Muscle of leg (tissue), 11 donors: ENCODE results near the gene CWC15. TPM values are rescaled to one million over a fixed set of nuclear protein-coding genes. Genes with fewer than 3 reads are reported as not detected.
A peak's percentile ranks its signal among the peaks of the same experiment; 100 is the strongest.

Source experiments
- DNase-seq: peaks from one replicate; pipeline ENCODE4 v3.0.0; 2013
- H3K27ac ChIP-seq: one replicate; pipeline ENCODE4 v1.5.1; 2013; ENCODE audit warnings: mild to moderate bottlenecking, low read length, control low read depth
- H3K27me3 ChIP-seq: one replicate; pipeline ENCODE4 v1.6.1; 2013; ENCODE audit warnings: low read length; ENCODE audit not compliant: control insufficient read depth, insufficient read depth
- H3K36me3 ChIP-seq: one replicate; pipeline ENCODE4 v1.6.1; 2013; ENCODE audit warnings: low read length; ENCODE audit not compliant: control insufficient read depth, insufficient read depth
- H3K4me1 ChIP-seq: one replicate; pipeline ENCODE4 v1.6.1; 2013; ENCODE audit warnings: low read length; ENCODE audit not compliant: control insufficient read depth, insufficient read depth
- H3K4me3 ChIP-seq: one replicate; pipeline ENCODE4 v1.5.1; 2013; ENCODE audit warnings: low read length, control low read depth
- H3K9me3 ChIP-seq: replicated peaks from 2 replicates; pipeline ENCODE4 v1.6.1; 2013; ENCODE audit warnings: low read depth, low read length; ENCODE audit not compliant: control insufficient read depth
- WGBS: methylation state at CpG from one replicate; pipeline ENCODE4 v1.1.5; 2013; ENCODE audit warnings: missing lambda C conversion rate; ENCODE audit not compliant: insufficient coverage; 5-methylcytosine and 5-hydroxymethylcytosine counted together
- polyA plus RNA-seq, 8 donors: library from polyadenylated mRNA; unstranded; fragments of 120-200 nt; gene quantifications; one replicate each; pipeline versions ENCODE4 v1.2.1 to v1.2.3, GENCODE V29; 2013; ENCODE audit warnings: inconsistent platforms in 1 of 8, low replicate concordance in 1 of 8; ENCODE audit not compliant: insufficient read length in 8 of 8, insufficient read depth in 1 of 8
- total RNA-seq: library from RNA; stranded (reverse); fragments of 120-200 nt; gene quantifications from one replicate; pipeline ENCODE4 v1.2.4, GENCODE V29; 2013

CWC15 gene
- total and polyA plus RNA-seq, 9 donors: 64.3 to 95.3 (median 80.1) TPM

DNA sequence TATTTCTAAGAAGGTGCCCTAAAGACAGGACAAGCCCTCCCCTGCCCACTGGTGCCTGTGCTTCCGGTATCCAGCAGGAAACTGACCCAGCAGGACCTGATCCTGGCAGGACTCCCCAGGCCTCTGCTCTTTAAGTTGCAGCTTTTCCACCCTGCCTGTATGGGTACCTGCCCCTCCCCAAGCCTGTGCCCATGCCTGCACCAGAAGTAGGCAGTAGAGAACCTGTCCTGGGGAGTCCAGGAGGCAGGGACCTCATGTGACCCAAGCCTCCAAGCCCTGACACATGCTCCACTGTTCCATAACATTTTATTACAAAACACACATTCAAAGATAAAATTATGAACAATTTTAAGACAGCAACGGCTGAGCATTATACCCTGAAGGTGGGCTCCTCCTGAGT is 14.2 kb downstream of the CWC15 start:
- peaks cover 2% of the 10 kb centered on the region for H3K4me1 ChIP-seq
- H3K4me3 ChIP-seq: no peak overlapping the region
- H3K27me3 ChIP-seq: no peaks in the 10 kb centered on the region
- H3K27ac ChIP-seq: no peak overlapping the region
- no peaks in the 10 kb centered on the region for H3K9me3 ChIP-seq
- no peak for DNase-seq
- WGBS: 100% methylated on average over 1 of the region's 2 CpGs
- H3K36me3 ChIP-seq: peaks cover 25% of the 10 kb centered on the region

DNA sequence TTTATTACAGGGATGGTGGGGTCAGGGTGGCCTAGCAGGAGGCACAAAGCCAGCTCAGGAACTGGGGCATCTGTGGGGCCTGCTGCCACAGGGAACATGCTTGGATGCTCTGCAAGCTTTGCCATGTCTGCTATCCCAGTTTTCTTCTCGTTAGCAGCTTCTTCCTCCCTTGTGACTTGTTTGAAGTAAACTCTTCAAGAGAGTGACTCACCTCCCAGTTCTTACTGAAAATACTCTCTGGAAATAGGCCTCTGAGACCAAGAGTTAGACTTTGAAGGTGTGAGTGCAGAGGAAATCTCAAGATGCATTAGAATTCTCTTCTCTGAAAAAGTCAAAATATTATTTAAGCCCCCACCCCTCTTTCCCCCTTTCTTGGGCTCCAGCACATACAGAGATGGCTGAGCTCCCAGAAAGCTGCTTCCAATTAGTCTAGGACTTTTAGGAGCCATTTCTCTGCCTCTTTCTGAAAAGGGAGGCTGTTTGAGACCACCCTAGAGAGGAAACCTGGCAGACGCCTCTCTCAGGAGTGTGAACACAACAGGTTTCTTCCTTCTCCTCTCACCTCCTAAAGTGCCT is 15.1 kb downstream of the CWC15 start:
- Histone ChIP-seq H3K4me1 (peaks cover 2% of the 10 kb centered on the region), H3K27me3 (no peaks in the 10 kb centered on the region), H3K36me3 (peaks cover 23% of the 10 kb centered on the region), H3K9me3 (no peaks in the 10 kb centered on the region), H3K4me3 (no peak overlapping the region), H3K27ac (no peak overlapping the region)
- peak; percentile 77 for DNase-seq
- no CpG with 5 or more reads among the region's 2 CpGs for WGBS

DNA sequence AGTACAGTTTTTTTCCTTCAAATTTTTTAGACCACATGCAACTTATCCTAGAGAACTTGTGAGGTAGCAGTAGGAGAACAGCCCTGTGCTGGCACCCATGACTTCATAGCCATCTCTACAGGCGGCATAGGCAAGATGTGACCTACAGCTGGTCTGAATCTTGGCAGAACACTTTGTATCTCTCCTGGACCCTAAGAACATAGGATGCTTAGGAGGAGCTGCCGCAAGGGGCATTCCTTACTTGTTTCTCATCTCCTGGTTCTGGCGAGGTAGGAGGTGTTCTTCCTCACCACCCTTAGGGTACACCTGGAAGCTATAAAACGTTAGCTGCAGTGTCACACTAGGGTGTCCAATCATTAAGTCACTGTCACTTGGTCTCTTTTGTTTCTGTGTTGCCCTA is 16.4 kb downstream of the CWC15 start:
- Histone ChIP-seq H3K9me3 (no peaks in the 10 kb centered on the region), H3K36me3 (peaks cover 19% of the 10 kb centered on the region), H3K27me3 (no peaks in the 10 kb centered on the region), H3K27ac (no peak overlapping the region), H3K4me3 (no peak overlapping the region), H3K4me1 (peaks cover 2% of the 10 kb centered on the region)
- no peak for DNase-seq
- WGBS: 44% methylated on average over 2 of the region's 4 CpGs

DNA sequence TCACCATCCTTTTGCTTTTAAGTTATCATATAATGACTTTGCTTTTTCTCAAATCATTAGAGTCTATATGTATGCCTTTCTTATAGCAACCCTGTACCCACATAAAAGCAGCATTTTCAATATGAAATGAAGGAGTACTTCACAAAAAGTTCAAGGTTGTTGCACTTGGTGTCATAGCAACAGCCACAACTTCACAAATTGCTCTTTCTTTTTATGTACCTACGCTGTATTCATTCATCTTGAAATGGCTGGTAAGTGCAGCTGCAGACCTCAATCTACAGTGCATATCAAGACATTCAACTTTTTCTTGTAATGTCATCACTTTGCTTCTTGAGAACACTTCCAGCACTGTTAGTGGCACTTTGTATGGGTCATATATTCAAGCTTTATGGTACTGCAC is 18.6 kb downstream of the CWC15 start:
- Histone ChIP-seq H3K27ac (no peak overlapping the region), H3K9me3 (no peaks in the 10 kb centered on the region), H3K4me3 (no peak overlapping the region), H3K36me3 (peaks cover 8% of the 10 kb centered on the region), H3K27me3 (no peaks in the 10 kb centered on the region), H3K4me1 (peaks cover 2% of the 10 kb centered on the region)
- no peak for DNase-seq
- no CpG with 5 or more reads among the region's 1 CpG for WGBS

DNA sequence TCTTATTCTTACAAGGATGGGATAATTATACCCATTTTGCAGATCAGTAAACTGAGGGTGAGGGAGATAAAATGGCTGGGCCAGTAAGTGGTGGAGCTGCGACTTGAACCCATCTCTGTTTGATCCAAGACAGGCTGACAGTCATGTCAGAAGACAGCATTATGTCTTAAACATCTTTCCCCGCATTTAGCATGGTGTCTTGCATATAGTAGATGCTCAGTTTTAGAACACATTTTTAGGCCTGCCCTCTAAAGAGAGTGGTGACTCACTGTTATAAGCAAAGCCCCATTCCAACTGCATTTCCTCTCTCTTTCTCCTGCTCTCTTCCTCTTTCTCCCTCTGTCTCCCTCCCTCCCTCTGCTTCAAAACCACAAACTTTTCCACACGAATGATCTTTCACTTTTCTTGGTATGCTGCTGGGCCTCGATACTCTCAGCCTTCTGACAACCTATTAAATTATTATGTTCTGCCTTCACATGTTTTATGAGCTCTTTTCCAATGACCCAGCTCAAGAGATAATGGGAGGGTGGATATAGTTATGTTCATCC is 25.2 kb downstream of the CWC15 start:
- Histone ChIP-seq H3K4me1 (no peaks in the 10 kb centered on the region), H3K36me3 (no peaks in the 10 kb centered on the region), H3K9me3 (no peaks in the 10 kb centered on the region), H3K27ac (no peak overlapping the region), H3K27me3 (no peaks in the 10 kb centered on the region), H3K4me3 (no peak overlapping the region)
- 100% methylated on average over 1 of the region's 4 CpGs for whole genome bisulfite sequencing
- DNase-seq: no peak

DNA sequence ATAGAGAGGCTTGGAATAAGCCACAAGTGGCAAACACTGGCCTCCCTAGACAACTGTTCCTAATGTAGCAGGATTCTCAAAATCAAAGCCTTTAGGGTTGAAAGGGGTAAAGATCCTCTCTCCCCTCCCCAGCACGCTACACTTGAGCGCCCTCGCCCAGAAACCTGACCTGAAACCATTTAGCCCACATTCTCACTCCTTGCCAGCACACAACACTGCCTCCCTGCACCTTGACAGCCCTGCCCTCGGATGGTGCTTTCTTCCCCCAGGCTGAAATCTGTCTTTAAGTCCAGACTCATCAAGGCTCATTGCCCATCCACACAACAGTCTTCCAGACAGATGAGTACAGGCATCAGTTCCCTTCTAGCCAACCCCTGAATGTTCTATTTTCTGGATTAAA is 26.5 kb downstream of the CWC15 start:
- no peaks in the 10 kb centered on the region for H3K27me3 ChIP-seq
- DNase-seq: no peak
- no peaks in the 10 kb centered on the region for H3K36me3 ChIP-seq
- H3K9me3 ChIP-seq: no peaks in the 10 kb centered on the region
- no peaks in the 10 kb centered on the region for H3K4me1 ChIP-seq
- no peak overlapping the region for H3K4me3 ChIP-seq
- 81% methylated on average over 3 of the region's 4 CpGs for WGBS
- no peak overlapping the region for H3K27ac ChIP-seq

DNA sequence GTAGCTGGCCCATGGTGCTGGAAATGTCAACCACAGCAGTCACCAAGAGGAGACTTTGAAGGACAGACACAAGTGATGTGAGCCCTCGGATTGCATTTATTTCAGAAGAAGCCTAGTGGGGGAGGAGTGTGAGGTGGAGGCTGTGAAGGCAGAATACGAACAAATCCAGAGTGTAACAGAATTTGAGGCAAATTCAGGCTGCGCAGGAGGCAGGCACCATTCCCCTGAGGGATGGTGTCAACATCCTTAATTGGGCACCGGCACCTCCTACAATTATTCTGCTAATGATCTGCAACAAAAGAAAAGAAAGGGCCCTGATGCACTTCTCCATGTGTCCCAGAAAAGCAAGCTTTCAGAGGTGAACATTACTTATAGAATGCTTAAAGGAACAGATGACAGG is 32.2 kb downstream of the CWC15 start:
- Histone ChIP-seq H3K27ac (no peak overlapping the region), H3K9me3 (no peaks in the 10 kb centered on the region), H3K36me3 (no peaks in the 10 kb centered on the region), H3K27me3 (no peaks in the 10 kb centered on the region), H3K4me3 (no peak overlapping the region), H3K4me1 (peaks cover 12% of the 10 kb centered on the region)
- no peak for DNase-seq
- 83% methylated on average over 3 of the region's 4 CpGs for WGBS

DNA sequence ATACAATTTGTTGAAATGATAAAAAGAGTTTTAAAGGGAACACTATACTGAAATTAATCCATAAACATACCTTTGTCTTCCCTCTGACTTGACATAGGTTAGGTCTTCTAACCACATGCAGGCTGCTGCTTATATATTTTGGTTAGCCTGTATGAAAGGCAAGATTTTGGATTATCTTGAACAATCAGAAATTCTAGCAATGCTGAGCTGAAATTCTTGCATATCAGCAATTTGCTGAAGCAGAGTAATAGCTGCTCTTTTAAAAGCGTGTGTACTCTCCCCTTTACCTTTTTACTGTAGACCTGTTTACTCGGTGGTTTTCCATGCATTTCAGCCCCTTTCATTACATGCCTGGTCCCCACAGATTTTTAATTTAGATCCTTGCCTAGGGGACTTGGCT is 34.0 kb downstream of the CWC15 start:
- Histone ChIP-seq H3K27ac (no peak overlapping the region), H3K9me3 (no peaks in the 10 kb centered on the region), H3K27me3 (no peaks in the 10 kb centered on the region), H3K36me3 (no peaks in the 10 kb centered on the region), H3K4me3 (no peak overlapping the region), H3K4me1 (peaks cover 21% of the 10 kb centered on the region)
- no peak for DNase-seq
- 67% methylated on average over 2 of the region's 2 CpGs for WGBS

DNA sequence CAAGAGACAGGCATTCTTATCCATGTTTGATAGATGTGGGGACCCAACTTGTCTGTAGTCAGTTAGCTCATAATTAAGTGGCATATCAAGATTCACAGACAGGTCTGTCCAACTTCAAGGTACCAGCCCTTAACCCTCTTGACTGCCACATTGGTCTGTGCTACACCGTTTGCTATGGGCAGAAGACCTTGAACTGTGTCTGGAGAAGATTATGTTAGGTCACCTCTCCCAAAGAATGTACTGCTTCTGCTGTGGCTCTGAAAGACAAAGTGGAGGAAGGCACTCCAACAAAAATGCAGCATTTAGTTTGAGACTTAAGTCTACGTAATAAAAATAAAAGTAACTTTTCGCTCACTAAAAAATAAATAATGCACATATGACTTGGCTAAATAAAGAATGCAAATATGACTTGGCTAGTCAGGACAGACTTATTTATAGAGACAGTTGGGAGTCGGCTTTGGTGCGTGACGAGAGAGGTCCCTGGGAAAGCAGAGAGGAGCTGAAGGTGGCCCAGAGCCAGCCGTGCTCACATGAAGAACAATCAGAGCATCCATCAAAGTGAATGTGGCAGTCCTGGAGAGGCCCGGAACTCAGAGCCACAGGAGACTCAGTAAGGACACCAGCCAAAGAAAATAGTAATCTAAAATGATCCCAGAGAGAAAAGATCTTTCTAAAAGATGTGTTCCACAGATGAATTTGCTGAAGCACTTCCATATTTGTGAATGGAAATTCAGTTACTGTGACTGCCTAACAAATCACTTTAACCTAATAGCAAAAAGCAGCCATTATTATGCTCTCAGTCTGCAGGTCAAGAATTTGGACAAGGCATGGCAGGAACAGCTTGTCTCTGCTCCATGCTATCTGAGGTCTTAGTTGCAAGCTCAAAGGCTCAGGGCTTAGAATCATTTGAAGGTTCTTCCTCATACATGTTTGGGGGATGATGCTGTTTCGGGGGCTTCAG is 35.0 kb downstream of the CWC15 start:
- Histone ChIP-seq H3K4me1 (peaks cover 26% of the 10 kb centered on the region), H3K9me3 (no peaks in the 10 kb centered on the region), H3K27me3 (no peaks in the 10 kb centered on the region), H3K4me3 (no peak overlapping the region), H3K27ac (peak overlapping the region; percentile 70), H3K36me3 (no peaks in the 10 kb centered on the region)
- DNase-seq: peak; percentile 97
- WGBS: 0% methylated on average over 3 of the region's 9 CpGs

DNA sequence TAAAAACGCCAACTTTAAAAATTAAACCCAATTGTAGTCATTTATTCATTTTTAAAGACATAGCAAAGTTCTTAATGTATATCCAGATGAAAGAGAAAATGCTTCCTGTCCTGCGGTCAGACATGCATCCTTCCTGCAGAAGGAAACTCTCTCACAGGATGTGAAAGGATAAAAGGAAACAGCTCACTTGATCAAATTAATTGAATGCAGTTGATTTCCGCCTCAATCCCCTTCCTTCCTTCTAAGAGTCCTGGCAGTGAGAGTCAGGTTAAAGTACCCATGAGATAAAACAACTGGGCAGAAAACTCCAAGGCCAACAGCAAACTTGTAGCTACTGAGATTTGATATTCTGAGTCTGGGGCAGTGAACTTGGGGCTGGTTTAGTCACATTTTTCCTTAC is 38.5 kb downstream of the CWC15 start:
- no peaks in the 10 kb centered on the region for H3K9me3 ChIP-seq
- H3K4me1 ChIP-seq: peaks cover 29% of the 10 kb centered on the region
- H3K27me3 ChIP-seq: no peaks in the 10 kb centered on the region
- no peak for DNase-seq
- WGBS: no CpG with 5 or more reads among the region's 3 CpGs
- H3K27ac ChIP-seq: no peak overlapping the region
- no peak overlapping the region for H3K4me3 ChIP-seq
- H3K36me3 ChIP-seq: no peaks in the 10 kb centered on the region
